OCI-LY1 (cell line): ENCODE measurements around the gene PTPRG.

Experiments
- H2AFZ ChIP-seq: fragments of 200-600 bp; sonication (generic), shearing (Covaris generic); 2 replicates; pipeline ENCODE4 v1.6.0; 2014; ENCODE audit warnings: antibody characterized with exemption, mild to moderate bottlenecking, low read length
- H3F3A ChIP-seq: fragments of 200-600 bp; sonication (generic), shearing (Covaris generic); 2 replicates; pipeline ENCODE4 v1.6.0; 2014; ENCODE audit warnings: mild to moderate bottlenecking, antibody characterized with exemption, low read length, moderate library complexity; ENCODE audit not compliant: insufficient read depth
- H3K27ac ChIP-seq: fragments of 200-600 bp; sonication (generic); 2 replicates; pipeline ENCODE4 v1.5.1; 2014; ENCODE audit warnings: low read length, mixed run types, mild to moderate bottlenecking, low read depth; ENCODE audit not compliant: poor library complexity, severe bottlenecking
- H3K27me3 ChIP-seq: fragments of 200-600 bp; sonication (generic); 2 replicates; pipeline ENCODE4 v1.6.0; 2014; ENCODE audit warnings: antibody characterized with exemption, mild to moderate bottlenecking, low read length, moderate library complexity; ENCODE audit not compliant: insufficient read depth
- H3K36me3 ChIP-seq: fragments of 200-600 bp; sonication (generic); 2 replicates; pipeline ENCODE4 v1.6.1; 2014; ENCODE audit warnings: mild to moderate bottlenecking, antibody characterized with exemption, low read length, moderate library complexity, mixed read lengths; ENCODE audit not compliant: insufficient read depth
- H3K4me1 ChIP-seq: fragments of 200-600 bp; sonication (generic); 2 replicates; pipeline ENCODE4 v1.5.1; 2014; ENCODE audit warnings: mild to moderate bottlenecking, low read length, moderate library complexity; ENCODE audit not compliant: insufficient read depth, severe bottlenecking
- H3K4me2 ChIP-seq: fragments of 200-600 bp; sonication (generic), shearing (Covaris generic); 2 replicates; pipeline ENCODE4 v1.6.1; 2014; ENCODE audit warnings: low read length
- H3K4me3 ChIP-seq: fragments of 200-600 bp; sonication (generic); 2 replicates; pipeline ENCODE4 v1.5.1; 2014; ENCODE audit warnings: low read length, low read depth, mild to moderate bottlenecking, mixed read lengths; ENCODE audit not compliant: poor library complexity, severe bottlenecking
- H3K79me2 ChIP-seq: fragments of 200-600 bp; shearing (Covaris generic); 2 replicates; pipeline ENCODE4 v1.6.1; 2016; ENCODE audit warnings: mixed run types, low read length, mixed read lengths; ENCODE audit not compliant: insufficient read depth
- H3K9ac ChIP-seq: fragments of 200-600 bp; sonication (generic), shearing (Covaris generic); 2 replicates; pipeline ENCODE4 v1.6.1; 2014; ENCODE audit warnings: mild to moderate bottlenecking, low read length, mixed read lengths
- H3K9me2 ChIP-seq: fragments of 200-600 bp; sonication (generic), shearing (Covaris generic); 2 replicates; pipeline ENCODE4 v1.6.1; 2014; ENCODE audit warnings: low read depth, mild to moderate bottlenecking, low read length, mixed read lengths
- H3K9me3 ChIP-seq: fragments of 200-600 bp; shearing (Covaris generic); 2 replicates; pipeline ENCODE4 v1.6.1; 2014; ENCODE audit warnings: low read length, mixed read lengths
- H4K20me1 ChIP-seq: fragments of 200-600 bp; sonication (generic), shearing (Covaris generic); 2 replicates; pipeline ENCODE4 v1.6.0; 2016; ENCODE audit warnings: mild to moderate bottlenecking, low read length; ENCODE audit not compliant: insufficient read depth
- CTCF ChIP-seq: fragments of 200-600 bp; sonication (generic), shearing (Covaris generic); IDR thresholded peaks from 2 replicates; pipeline ENCODE4 v1.5.1; 2017; ENCODE audit warnings: mild to moderate bottlenecking, antibody characterized with exemption, low read length, moderate library complexity, mixed read lengths
- EZH2 ChIP-seq: fragments of 200-600 bp; sonication (generic), shearing (Covaris generic); IDR thresholded peaks from 2 replicates; pipeline ENCODE4 v1.8.0; 2017; ENCODE audit warnings: borderline replicate concordance, mixed run types, mild to moderate bottlenecking, antibody characterized with exemption, low read length, moderate library complexity, mixed read lengths

PTPRG gene

DNA sequence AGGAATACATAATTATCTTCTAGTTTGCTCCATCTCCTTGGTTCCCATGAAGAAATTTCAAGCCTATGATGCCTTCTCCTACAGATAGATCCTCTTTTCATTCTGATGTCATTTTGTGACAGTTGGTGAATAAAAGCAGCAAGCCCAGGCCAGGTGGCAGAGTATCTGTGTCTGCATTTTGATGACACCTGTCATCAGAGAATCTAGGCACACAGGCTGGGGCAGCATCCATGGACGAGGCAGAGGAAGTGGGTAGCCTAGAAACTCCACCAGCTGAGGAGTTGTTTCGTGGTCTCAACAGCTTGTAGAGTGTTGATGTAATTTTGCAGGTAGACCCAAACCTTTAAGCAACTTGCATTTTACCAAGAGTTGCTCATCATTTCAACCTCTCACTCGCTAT lies 542.2 kb downstream of the PTPRG start:
- no peak for TF ChIP-seq CTCF
- TF ChIP-seq EZH2 = no peak
- H3K36me3 ChIP-seq = no peaks in the 10 kb centered on the region
- no peaks in the 10 kb centered on the region for H3K9me2 ChIP-seq
- no peaks in the 10 kb centered on the region for H4K20me1 ChIP-seq
- H3K27me3 ChIP-seq = no peaks in the 10 kb centered on the region
- H3K9me3 ChIP-seq = no peaks in the 10 kb centered on the region
- no peaks in the 10 kb centered on the region for H3F3A ChIP-seq
- no peaks in the 10 kb centered on the region for H3K4me1 ChIP-seq
- no peak overlapping the region for H3K4me3 ChIP-seq
- H3K27ac ChIP-seq = no peak overlapping the region
- no peak overlapping the region for H3K9ac ChIP-seq
- H3K79me2 ChIP-seq = no peaks in the 10 kb centered on the region
- H3K4me2 ChIP-seq = no peak overlapping the region
- no peak overlapping the region for H2AFZ ChIP-seq

DNA sequence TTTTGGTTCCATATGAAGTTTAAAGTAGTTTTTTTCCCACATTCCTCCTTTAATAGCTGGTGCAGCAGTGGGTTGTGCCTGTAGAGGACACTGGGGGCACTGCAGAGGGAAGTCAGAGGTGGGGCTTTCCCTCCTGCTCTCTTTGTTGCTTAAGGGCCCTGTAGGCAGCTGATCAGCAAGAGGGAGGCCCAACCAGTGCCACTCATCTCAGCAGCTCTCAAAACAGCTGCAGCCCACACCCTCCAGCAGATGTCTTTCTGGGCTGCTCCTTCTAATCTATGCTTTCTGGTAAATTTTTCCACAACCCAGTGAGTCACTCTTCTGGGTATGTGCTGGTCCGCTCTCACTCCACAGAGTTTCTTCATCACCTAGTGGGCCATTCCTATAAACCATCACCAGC lies 548.2 kb downstream of the PTPRG start:
- Histone ChIP-seq H3K9me2 (no peaks in the 10 kb centered on the region), H3K9me3 (no peaks in the 10 kb centered on the region), H3K4me1 (no peaks in the 10 kb centered on the region), H3K79me2 (no peaks in the 10 kb centered on the region), H3K27me3 (no peaks in the 10 kb centered on the region), H3K27ac (no peak overlapping the region), H3F3A (no peaks in the 10 kb centered on the region), H3K4me3 (no peak overlapping the region), H3K36me3 (no peaks in the 10 kb centered on the region), H4K20me1 (no peaks in the 10 kb centered on the region), H3K4me2 (no peak overlapping the region), H2AFZ (no peak overlapping the region), H3K9ac (no peak overlapping the region)
- TF ChIP-seq CTCF (no peak), EZH2 (no peak)

DNA sequence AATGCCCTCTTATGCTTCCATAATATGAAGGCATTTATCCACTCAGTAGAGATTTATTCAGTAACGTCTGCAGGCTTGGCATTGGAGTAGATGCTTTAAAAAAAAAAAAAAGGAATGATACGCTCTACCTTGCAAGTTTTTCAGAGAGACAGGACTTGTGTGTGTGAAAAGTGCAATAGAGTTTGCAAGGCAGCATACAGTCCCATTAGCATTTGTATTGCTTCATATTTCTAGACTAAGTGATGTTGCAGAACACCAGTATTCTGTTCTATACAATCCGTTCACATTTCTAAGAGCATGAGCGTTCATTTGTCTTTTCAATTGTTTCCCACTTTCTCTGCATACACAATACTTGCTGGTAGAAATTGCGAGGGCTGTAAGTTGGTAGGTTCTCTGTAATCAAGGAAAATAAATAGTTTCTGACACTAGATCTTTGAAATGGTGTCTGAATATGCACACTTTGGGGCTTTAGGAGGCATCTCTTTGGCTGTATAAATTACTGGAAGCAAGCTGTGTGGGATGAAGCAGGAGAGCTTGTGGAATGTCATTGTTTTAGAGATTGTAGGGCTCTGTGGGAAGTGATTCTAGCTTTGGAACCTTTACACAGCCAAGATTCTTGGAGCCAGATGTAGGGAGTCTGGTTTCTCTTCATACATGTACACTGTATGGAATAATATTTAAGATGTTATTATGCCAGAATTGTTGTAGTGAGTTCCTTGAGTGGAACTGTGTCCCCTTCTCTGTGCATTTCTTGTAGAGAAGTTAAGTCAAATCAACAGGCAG lies 549.3 kb downstream of the PTPRG start:
- no peaks in the 10 kb centered on the region for H3K9me3 ChIP-seq
- no peak overlapping the region for H3K9ac ChIP-seq
- H3K27ac ChIP-seq = no peak overlapping the region
- no peaks in the 10 kb centered on the region for H3K9me2 ChIP-seq
- H3K4me3 ChIP-seq = no peak overlapping the region
- no peaks in the 10 kb centered on the region for H4K20me1 ChIP-seq
- no peaks in the 10 kb centered on the region for H3K36me3 ChIP-seq
- no peak overlapping the region for H2AFZ ChIP-seq
- H3K4me2 ChIP-seq = no peak overlapping the region
- no peaks in the 10 kb centered on the region for H3K27me3 ChIP-seq
- no peaks in the 10 kb centered on the region for H3K79me2 ChIP-seq
- no peaks in the 10 kb centered on the region for H3F3A ChIP-seq
- no peaks in the 10 kb centered on the region for H3K4me1 ChIP-seq
- TF ChIP-seq CTCF (no peak), EZH2 (no peak)
